Measurements from ENCODE around the gene FAM107A. TPM values are rescaled to one million over a fixed set of nuclear protein-coding genes. Genes with fewer than 3 reads are reported as not detected.

Gene FAM107A, protein sequence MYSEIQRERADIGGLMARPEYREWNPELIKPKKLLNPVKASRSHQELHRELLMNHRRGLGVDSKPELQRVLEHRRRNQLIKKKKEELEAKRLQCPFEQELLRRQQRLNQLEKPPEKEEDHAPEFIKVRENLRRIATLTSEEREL
- total RNA-seq (2012; rRNA removed) (not detected in 2 replicates), polyA plus RNA-seq (2012; rRNA removed) (not detected in 2 replicates), Bru-seq, nascent RNA (percentile 2 among the genes with signal in this experiment), BruChase-seq, experiment 1, labeled RNA remaining after a 6-hour chase (percentile 4 among the genes with signal in this experiment), BruChase-seq, experiment 2, labeled RNA remaining after a 2-hour chase (percentile 3 among the genes with signal in this experiment)
- polyA plus RNA-seq (2012; cell fraction: cytosol; rRNA removed) = not detected in 2 replicates
- polyA plus RNA-seq (2012; cell fraction: nucleus; rRNA removed; ENCODE audit: low replicate concordance) = 0.05 and 0.07 TPM in 2 replicates
- long read RNA-seq = 0 reads

DNA sequence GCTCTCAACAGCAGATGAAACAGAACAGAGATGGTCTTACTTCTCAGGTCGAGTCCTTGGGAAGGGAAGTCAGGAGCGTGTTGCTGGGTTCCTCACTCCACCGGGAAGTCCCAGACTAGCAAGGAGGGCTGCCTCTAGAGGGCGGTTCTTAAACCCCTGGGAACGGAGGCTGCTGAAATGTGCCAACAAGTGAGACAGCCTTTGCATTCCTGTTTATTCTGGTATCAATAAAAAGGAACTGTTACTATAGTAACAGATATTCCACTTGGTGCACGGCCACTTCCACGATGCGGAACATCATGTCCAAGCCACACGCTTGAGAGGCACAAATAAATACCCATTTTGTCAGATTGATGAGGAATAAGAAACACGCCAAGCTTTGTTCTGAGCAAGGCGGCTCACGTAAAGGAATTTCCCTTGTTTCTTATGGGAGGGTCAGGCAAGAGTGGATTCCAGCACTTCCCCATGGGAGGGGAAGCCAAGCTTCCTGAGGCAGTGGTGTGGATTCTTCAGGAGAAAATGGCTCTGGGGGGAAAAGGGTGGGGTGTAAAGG, at the start of gene FAM107A:
Gene FAM107A (minus strand): TSS at position 123 of the 553 bp plus-strand sequence. CDS start 7,531 bp downstream, outside the sequence.
- H3K18ac ChIP-seq (ENCODE audit: low read depth, low read length) = no peak within 1 kb of the TSS
- H3K36me3 ChIP-seq (ENCODE audit: control insufficient read depth, insufficient read depth, low read length) = no peaks in the 10 kb centered on the region
- no peak within 1 kb of the TSS for H3K4me3 ChIP-seq (ENCODE audit: insufficient read depth, low read depth, low read length)
- TF ChIP-seq CTCF (conservative IDR thresholded peaks at IDR 0.05; ENCODE audit: low read depth, low read length) (0 out of 2 replicates have a peak, but pooled peaks have one; percentile 17), BHLHE40 (IDR thresholded peaks at IDR 0.05; ENCODE audit: low read depth, low read length) (no peak)
- H3K27me3 ChIP-seq (ENCODE audit: control insufficient read depth, insufficient read depth, low read length) = peaks cover 21% of the 10 kb centered on the region
- no peaks in the 10 kb centered on the region for H3K9me1 ChIP-seq (ENCODE audit: insufficient read depth, low read length)
- no peak within 1 kb of the TSS for H3K27ac ChIP-seq (ENCODE audit: insufficient read depth, low read length)
- H2AK9ac ChIP-seq (replicated peaks; ENCODE audit: low read depth, low read length, poor library complexity) = no peak within 1 kb of the TSS
- no peak within 1 kb of the TSS for H3K4ac ChIP-seq (ENCODE audit: low read depth, low read length)
- H3K4me1 ChIP-seq (ENCODE audit: control insufficient read depth, insufficient read depth, low read length) = no peaks in the 10 kb centered on the region; the same call in 1 of the 2 replicates
- H3K4me2 ChIP-seq (ENCODE audit: low read depth, low read length) = no peak within 1 kb of the TSS
- no peak within 1 kb of the TSS for H2BK20ac ChIP-seq (ENCODE audit: low read depth, low read length)
- no peaks in the 10 kb centered on the region for H4K20me1 ChIP-seq (ENCODE audit: insufficient read depth, low read length)
- H4K5ac ChIP-seq (ENCODE audit: low read depth, low read length) = no peak within 1 kb of the TSS
- CTCF ChIA-PET = no interaction called here
- WGBS, 2 experiments (ENCODE audit: extremely low coverage in 2 of 2, insufficient read length in 1 of 2) = 16% methylated on average over 4 of the region's 12 CpGs; no CpG with 5 or more reads in 1 of the 2 experiments
- ATAC-seq (ENCODE audit: low read depth) = peak; percentile 72
- no peak within 1 kb of the TSS for H3K56ac ChIP-seq (ENCODE audit: extremely low read depth, insufficient read depth, low read length)
- peak; percentile 49 for DNase-seq
- H2AK5ac ChIP-seq (ENCODE audit: low read depth, low read length) = no peak within 1 kb of the TSS
- H4K91ac ChIP-seq (ENCODE audit: insufficient read depth, low read depth, low read length) = no peak within 1 kb of the TSS
- H3K14ac ChIP-seq (replicated peaks; ENCODE audit: low read depth, low read length) = no peak within 1 kb of the TSS
- intact Hi-C loops (cut with micrococcal nuclease) = no loop called here
- POLR2A ChIA-PET (ENCODE audit: unreplicated experiment) = no interaction called here
- H3K9me3 ChIP-seq (ENCODE audit: control insufficient read depth, insufficient read depth, low read length) = no peaks in the 10 kb centered on the region
- H3K9ac ChIP-seq (ENCODE audit: low read depth, low read length) = no peak within 1 kb of the TSS
- H3K23ac ChIP-seq (ENCODE audit: low read depth, low read length) = no peak within 1 kb of the TSS
- H2BK5ac ChIP-seq (ENCODE audit: low read depth, low read length, poor library complexity, severe bottlenecking) = no peak within 1 kb of the TSS
- H3K79me1 ChIP-seq (ENCODE audit: low read depth in 1 of 2, low read length in 2 of 2) = no peaks in the 10 kb centered on the region
- no peak within 1 kb of the TSS for H2BK15ac ChIP-seq (ENCODE audit: low read depth, low read length)
- H2BK120ac ChIP-seq (ENCODE audit: low read depth, low read length) = no peak within 1 kb of the TSS
- in situ Hi-C loops (cut with MboI; ENCODE audit: low sequenced_read_pairs) = no loop called here
- H4K8ac ChIP-seq (ENCODE audit: low read depth in 2 of 2, low read length in 2 of 2) = no peak within 1 kb of the TSS
- dilution Hi-C loops (cut with HindIII; ENCODE audit: low sequenced_read_pairs, unreplicated experiment) = no loop called here
- BruUV-seq (replicated peaks) = no TSS peak
- no peak within 1 kb of the TSS for H2AFZ ChIP-seq (replicated peaks; ENCODE audit: low read length, poor library complexity)

All from IMR-90 (cell line).